HCT116 (cell line): Measurements from ENCODE around the gene OXTR.

Source experiments
- CEBPB ChIP-seq: IDR thresholded peaks from 2 replicates; pipeline ENCODE4 v1.6.1; 2012; ENCODE audit warnings: low read depth
- CTCF ChIP-seq, 3 experiments: fragments of 200-600 bp in 1 of 3; sonication (generic) in 1 of 3; IDR thresholded peaks in 2 of 3; conservative IDR thresholded peaks in 1 of 3; 2 replicates each; pipeline ENCODE4 v1.5.1; 2012 to 2017; ENCODE audit warnings: low read depth in 2 of 3, low read length in 2 of 3, antibody characterized with exemption in 1 of 3, borderline replicate concordance in 1 of 3, control low read depth in 1 of 3, mild to moderate bottlenecking in 1 of 3, mixed read lengths in 1 of 3, mixed run types in 1 of 3, moderate library complexity in 1 of 3; ENCODE audit not compliant: insufficient read depth in 1 of 3
- EZH2 ChIP-seq: fragments of 200-600 bp; sonication (generic); IDR thresholded peaks from 2 replicates; pipeline ENCODE4 v1.6.1; 2017; ENCODE audit warnings: antibody characterized with exemption, mixed run types
- EZH2phosphoT487 ChIP-seq: fragments of 200-600 bp; IDR thresholded peaks from 2 replicates; pipeline ENCODE4 v1.6.1; 2018; ENCODE audit warnings: antibody characterized with exemption, borderline replicate concordance
- JUND ChIP-seq: IDR thresholded peaks from 2 replicates; pipeline ENCODE4 v1.6.1; 2012
- POLR2A ChIP-seq: IDR thresholded peaks from 2 replicates; pipeline ENCODE4 v1.7.0; 2011; ENCODE audit warnings: borderline replicate concordance; ENCODE audit not compliant: insufficient read depth, insufficient read length; ENCODE audit errors: extremely low read depth
- POLR2AphosphoS5 ChIP-seq: IDR thresholded peaks from 2 replicates; pipeline ENCODE4 v1.6.1; 2011; ENCODE audit warnings: mild to moderate bottlenecking, low read depth, low read length, moderate library complexity
- RAD21 ChIP-seq: IDR thresholded peaks from 2 replicates; pipeline ENCODE4 v1.6.1; 2012; ENCODE audit warnings: low read depth, mild to moderate bottlenecking
- SIN3A ChIP-seq: IDR thresholded peaks from 2 replicates; pipeline ENCODE4 v1.6.1; 2012; ENCODE audit warnings: low read depth
- SP1 ChIP-seq: IDR thresholded peaks from 2 replicates; pipeline ENCODE4 v1.6.1; 2012; ENCODE audit warnings: low read depth
- YY1 ChIP-seq: IDR thresholded peaks from 2 replicates; pipeline ENCODE4 v1.6.1; 2011; ENCODE audit warnings: low read length, low read depth, moderate library complexity, mild to moderate bottlenecking; ENCODE audit not compliant: insufficient replicate concordance; ENCODE audit errors: extremely low read depth
- ZBTB33 ChIP-seq: IDR thresholded peaks from 2 replicates; pipeline ENCODE4 v1.6.1; 2011; ENCODE audit warnings: mild to moderate bottlenecking, low read length, moderate library complexity; ENCODE audit not compliant: insufficient replicate concordance; ENCODE audit errors: extremely low read depth
- ZFX ChIP-seq: fragments of 450-650 bp; IDR thresholded peaks from 2 replicates; pipeline ENCODE4 v1.6.1; 2017
- ZNF274 ChIP-seq: fragments of 200-500 bp; sonication (Bioruptor generic); IDR thresholded peaks from 2 replicates; pipeline ENCODE4 v1.6.1; 2014; ENCODE audit warnings: mild to moderate bottlenecking, low read depth, low read length, inconsistent platforms

- TF ChIP-seq ZNF274 (no peak), CTCF (IDR thresholded peaks at IDR 0.05 in 2 of 3, conservative IDR thresholded peaks at IDR 0.05 in 1 of 3; ENCODE audit: borderline replicate concordance in 1 of 3, insufficient read depth in 1 of 3, low read depth in 2 of 3, low read length in 2 of 3) (peak; percentile 97 to 98 (median 97)), EZH2 (no peak), YY1 (no peak), ZBTB33 (no peak), POLR2A (no peak), POLR2AphosphoS5 (no peak), ZFX (no peak), RAD21 (peak; percentile 90), JUND (no peak), CEBPB (no peak), SP1 (no peak), SIN3A (no peak), EZH2phosphoT487 (no peak)
Measured at GRCh38 chr3:8769088-8769822, at the start of gene OXTR.
